SK-N-SH (cell line): ENCODE results near the gene AUH. TPM values are rescaled to one million over a fixed set of nuclear protein-coding genes. Genes with fewer than 3 reads are reported as not detected.

Source experiments
- CTCF ChIA-PET: fragments of 300-600, 350-600 bp; formaldehyde crosslinking; extraction: SDS; loops from one replicate; lab custom pipeline; 2021; lab: Yijun Ruan, JAX
- POLR2A ChIA-PET: fragments of 350-600 bp; sonication (Branson Sonifier 250); formaldehyde crosslinking; extraction: SDS; loops from one replicate; lab custom pipeline; 2020; ENCODE audit warnings: antibody characterized with exemption, inconsistent platforms; lab: Yijun Ruan, JAX
- DNase-seq: peaks from one replicate; pipeline ENCODE4 v3.0.0; 2012
- H2AFZ ChIP-seq: fragments of 200-600 bp; sonication (generic); 2 replicates; pipeline ENCODE4 v1.8.1; 2016; ENCODE audit warnings: antibody characterized with exemption, mild to moderate bottlenecking, low read depth
- H3F3A ChIP-seq: fragments of 200-600 bp; sonication (generic); replicated peaks from 2 replicates; pipeline ENCODE3; 2016; ENCODE audit warnings: antibody characterized with exemption, mild to moderate bottlenecking; ENCODE audit not compliant: insufficient read depth
- H3K27ac ChIP-seq, 2 experiments: fragments of 200-500 bp in 1 of 2; fragments of 200-600 bp in 1 of 2; sonication (Bioruptor generic) in 1 of 2; sonication (generic), shearing (Covaris generic) in 1 of 2; 2 replicates each; pipeline versions ENCODE4 v1.5.1 to v1.6.1; 2014 to 2016; ENCODE audit warnings: low read depth in 2 of 2, inconsistent platforms in 1 of 2, low read length in 1 of 2, mild to moderate bottlenecking in 1 of 2, mixed read lengths in 1 of 2
- H3K27me3 ChIP-seq: fragments of 200-600 bp; sonication (generic), shearing (Covaris generic); 2 replicates; pipeline ENCODE4 v1.6.1; 2016; ENCODE audit warnings: mixed run types; ENCODE audit not compliant: insufficient read depth
- H3K36me3 ChIP-seq, 2 experiments: fragments of 200-500 bp in 1 of 2; fragments of 200-600 bp in 1 of 2; sonication (Bioruptor generic) in 1 of 2; sonication (generic) in 1 of 2; replicated peaks in 1 of 2; 2 replicates each; pipeline versions ENCODE3 to v1.5.1; 2014 to 2016; ENCODE audit warnings: low read length in 1 of 2, mild to moderate bottlenecking in 1 of 2; ENCODE audit not compliant: insufficient read depth in 2 of 2, control insufficient read depth in 1 of 2
- H3K4me1 ChIP-seq, 2 experiments: fragments of 200-500 bp in 1 of 2; fragments of 200-600 bp in 1 of 2; sonication (Bioruptor generic) in 1 of 2; sonication (generic), shearing (Covaris generic) in 1 of 2; 2 replicates each; pipeline versions ENCODE4 v1.5.1 to v1.6.1; 2014 to 2016; ENCODE audit warnings: low read depth in 1 of 2, low read length in 1 of 2, mixed run types in 1 of 2; ENCODE audit not compliant: insufficient read depth in 2 of 2, control insufficient read depth in 1 of 2
- H3K4me2 ChIP-seq: fragments of 200-600 bp; sonication (generic), shearing (Covaris generic); 2 replicates; pipeline ENCODE4 v1.6.1; 2017; ENCODE audit warnings: mixed run types
- H3K4me3 ChIP-seq, 2 experiments: fragments of 200-500 bp in 1 of 2; fragments of 200-600 bp in 1 of 2; sonication (Bioruptor generic) in 1 of 2; sonication (generic), shearing (Covaris generic) in 1 of 2; 2 replicates each; pipeline versions ENCODE4 v1.5.1 to v1.8.1; 2014 to 2016; ENCODE audit warnings: low read depth in 2 of 2, inconsistent platforms in 1 of 2, low read length in 1 of 2, mild to moderate bottlenecking in 1 of 2, mixed read lengths in 1 of 2, moderate library complexity in 1 of 2
- H3K79me2 ChIP-seq: fragments of 200-600 bp; sonication (generic); 2 replicates; pipeline ENCODE4 v1.8.1; 2017; ENCODE audit warnings: mild to moderate bottlenecking; ENCODE audit not compliant: insufficient read depth
- H3K9ac ChIP-seq: fragments of 200-600 bp; sonication (generic); 2 replicates; pipeline ENCODE4 v1.6.1; 2017; ENCODE audit warnings: mixed run types
- H3K9me2 ChIP-seq: fragments of 200-600 bp; sonication (generic); 2 replicates; pipeline ENCODE4 v1.6.1; 2017; ENCODE audit warnings: mixed run types
- H3K9me3 ChIP-seq: fragments of 200-600 bp; sonication (generic); 2 replicates; pipeline ENCODE4 v1.6.1; 2017; ENCODE audit warnings: mixed run types, mild to moderate bottlenecking, moderate library complexity
- H4K20me1 ChIP-seq: fragments of 200-600 bp; sonication (generic); 2 replicates; pipeline ENCODE4 v1.6.1; 2017; ENCODE audit warnings: mild to moderate bottlenecking, mixed run types; ENCODE audit not compliant: insufficient read depth
- CHD2 ChIP-seq: fragments of 150-350 bp; IDR thresholded peaks from 2 replicates; pipeline ENCODE4 v1.6.1; 2018; ENCODE audit warnings: low read length; ENCODE audit not compliant: partially characterized antibody
- ELF1 ChIP-seq: IDR thresholded peaks from 2 replicates; pipeline ENCODE4 v1.4.0; 2012
- EZH2phosphoT487 ChIP-seq: fragments of 200-600 bp; sonication (generic); IDR thresholded peaks from 2 replicates; pipeline ENCODE4 v1.6.1; 2017; ENCODE audit warnings: low read depth, mixed run types, mild to moderate bottlenecking, antibody characterized with exemption, moderate library complexity, borderline replicate concordance
- FOSL2 ChIP-seq: IDR thresholded peaks from 2 replicates; pipeline ENCODE4 v1.4.0; 2012; ENCODE audit warnings: low read depth, mild to moderate bottlenecking, moderate library complexity, borderline replicate concordance
- FOXJ3 ChIP-seq: sonication (generic); formaldehyde crosslinking; IDR thresholded peaks from 2 replicates; pipeline ENCODE4 v1.5.1; 2020; ENCODE audit warnings: mild to moderate bottlenecking, missing genetic modification reagents
- FOXM1 ChIP-seq: IDR thresholded peaks from 2 replicates; pipeline ENCODE4 v1.4.0; 2012; ENCODE audit warnings: low read depth, mild to moderate bottlenecking
- MXI1 ChIP-seq: IDR thresholded peaks from 2 replicates; pipeline ENCODE4 v1.6.1; 2012; ENCODE audit warnings: mild to moderate bottlenecking, low read depth, low read length, improper control_type of control experiment
- NFIC ChIP-seq: IDR thresholded peaks from 2 replicates; pipeline ENCODE4 v1.4.0; 2012; ENCODE audit warnings: borderline replicate concordance
- NRF1 ChIP-seq: IDR thresholded peaks from 2 replicates; pipeline ENCODE4 v1.6.1; 2012; ENCODE audit warnings: low read depth, mild to moderate bottlenecking, low read length
- RFX5 ChIP-seq: IDR thresholded peaks from 2 replicates; pipeline ENCODE4 v1.6.1; 2012; ENCODE audit warnings: mild to moderate bottlenecking, improper control_type of control experiment, low read length
- SIN3A ChIP-seq: IDR thresholded peaks from 2 replicates; pipeline ENCODE4 v1.6.1; 2012; ENCODE audit warnings: low read depth, mild to moderate bottlenecking, low read length, moderate library complexity, borderline replicate concordance
- SMC3 ChIP-seq: IDR thresholded peaks from 2 replicates; pipeline ENCODE4 v1.6.1; 2012; ENCODE audit warnings: low read depth, low read length, improper control_type of control experiment
- TAF1 ChIP-seq: IDR thresholded peaks from 2 replicates; pipeline ENCODE4 v1.6.1; 2012; ENCODE audit warnings: low read depth, mild to moderate bottlenecking, low read length, moderate library complexity, borderline replicate concordance
- TCF12 ChIP-seq: IDR thresholded peaks from 2 replicates; pipeline ENCODE4 v1.4.0; 2012
- TEAD4 ChIP-seq: IDR thresholded peaks from 2 replicates; pipeline ENCODE4 v1.4.0; 2012; ENCODE audit warnings: mild to moderate bottlenecking, borderline replicate concordance; ENCODE audit not compliant: insufficient read depth
- YY1 ChIP-seq: IDR thresholded peaks from 2 replicates; pipeline ENCODE4 v1.4.0; 2012; ENCODE audit warnings: low read depth, mild to moderate bottlenecking
- WGBS: methylation state at CpG from one replicate; pipeline ENCODE4 v1.1.6; 2017; ENCODE audit warnings: low lambda C conversion rate; 5-methylcytosine and 5-hydroxymethylcytosine counted together
- polyA plus RNA-seq, 3 experiments: library from polyadenylated mRNA; depleted of rRNA; stranded (reverse); fragments of >200 nt; gene quantifications; 2 replicates each; pipeline ENCODE4 v1.2.3, GENCODE V29; 2012
- TF ChIP-seq, protein P1 (sequence below): IDR thresholded peaks from 2 replicates; pipeline ENCODE4 v1.4.0; 2012; ENCODE audit warnings: low read depth
- TF ChIP-seq, protein P2 (sequence below): IDR thresholded peaks from 2 replicates; pipeline ENCODE4; 2012
- TF ChIP-seq, protein P3 (sequence below): fragments of 200-600 bp; sonication (generic); IDR thresholded peaks from 2 replicates; pipeline ENCODE4 v1.6.1; 2017; ENCODE audit warnings: antibody characterized with exemption, mild to moderate bottlenecking, moderate library complexity
- TF ChIP-seq, protein P4 (sequence below): IDR thresholded peaks from 2 replicates; pipeline ENCODE4 v1.4.0; 2012; ENCODE audit warnings: low read depth, borderline replicate concordance

Gene AUH
- polyA plus RNA-seq, 1 of the 3 experiments (the other 2 are of a cell fraction): 7.6 TPM

DNA sequence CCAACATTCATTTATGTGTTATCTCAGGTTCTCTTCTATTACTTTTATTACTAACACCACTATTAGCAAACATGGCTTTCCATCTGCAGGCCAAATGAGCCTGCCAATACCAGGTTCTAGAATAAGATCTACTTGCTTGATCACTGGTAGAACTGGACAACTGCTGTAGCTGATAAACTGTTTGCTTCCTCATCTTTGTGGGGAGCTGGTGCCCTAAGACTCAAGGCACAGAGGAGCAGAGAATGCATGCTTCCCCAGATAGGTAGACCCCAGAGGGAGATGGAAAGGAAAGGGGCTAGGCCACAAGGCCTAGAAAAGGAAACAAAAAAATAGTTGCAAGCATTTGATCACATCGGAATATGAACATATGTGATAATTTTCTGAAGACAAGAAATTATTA is 30.7 kb upstream of the AUH start:
- WGBS: 92% methylated on average over 1 of the region's 1 CpG
- H3K27ac ChIP-seq: no peak overlapping the region
- no peak for DNase-seq
- no peaks in the 10 kb centered on the region for H3K36me3 ChIP-seq
- H3K9me3 ChIP-seq: no peaks in the 10 kb centered on the region
- no peak overlapping the region for H2AFZ ChIP-seq
- POLR2A ChIA-PET: no interaction called here
- peaks cover 0 to 13% of the 10 kb centered on the region in 2 experiments; a peak in 2 of 4 replicates for H3K4me1 ChIP-seq
- no peaks in the 10 kb centered on the region for H4K20me1 ChIP-seq
- no peaks in the 10 kb centered on the region for H3K79me2 ChIP-seq
- H3K4me2 ChIP-seq: no peak overlapping the region
- H3K9ac ChIP-seq: no peak overlapping the region
- TF ChIP-seq SIN3A (no peak), FOXM1 (no peak), SMC3 (no peak), FOSL2 (no peak), YY1 (no peak), NFIC (no peak), TCF12 (no peak), CHD2 (no peak), ELF1 (no peak), TAF1 (no peak)
- TF ChIP-seq, protein P1, sequence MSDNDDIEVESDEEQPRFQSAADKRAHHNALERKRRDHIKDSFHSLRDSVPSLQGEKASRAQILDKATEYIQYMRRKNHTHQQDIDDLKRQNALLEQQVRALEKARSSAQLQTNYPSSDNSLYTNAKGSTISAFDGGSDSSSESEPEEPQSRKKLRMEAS: no peak
- TF ChIP-seq, protein P2, sequence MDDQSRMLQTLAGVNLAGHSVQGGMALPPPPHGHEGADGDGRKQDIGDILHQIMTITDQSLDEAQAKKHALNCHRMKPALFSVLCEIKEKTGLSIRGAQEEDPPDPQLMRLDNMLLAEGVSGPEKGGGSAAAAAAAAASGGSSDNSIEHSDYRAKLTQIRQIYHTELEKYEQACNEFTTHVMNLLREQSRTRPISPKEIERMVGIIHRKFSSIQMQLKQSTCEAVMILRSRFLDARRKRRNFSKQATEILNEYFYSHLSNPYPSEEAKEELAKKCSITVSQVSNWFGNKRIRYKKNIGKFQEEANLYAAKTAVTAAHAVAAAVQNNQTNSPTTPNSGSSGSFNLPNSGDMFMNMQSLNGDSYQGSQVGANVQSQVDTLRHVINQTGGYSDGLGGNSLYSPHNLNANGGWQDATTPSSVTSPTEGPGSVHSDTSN: no peak
- no peaks in the 10 kb centered on the region for H3K9me2 ChIP-seq
- no peaks in the 10 kb centered on the region for H3K27me3 ChIP-seq
- H3K4me3 ChIP-seq: no peak overlapping the region
- peaks cover 16% of the 10 kb centered on the region for H3F3A ChIP-seq
- CTCF ChIA-PET: interaction anchor here (0.9 kb wide), 1 partner anchor 27 kb away, joined by 3 read pairs; no protein-coding TSS in a partner anchor

DNA sequence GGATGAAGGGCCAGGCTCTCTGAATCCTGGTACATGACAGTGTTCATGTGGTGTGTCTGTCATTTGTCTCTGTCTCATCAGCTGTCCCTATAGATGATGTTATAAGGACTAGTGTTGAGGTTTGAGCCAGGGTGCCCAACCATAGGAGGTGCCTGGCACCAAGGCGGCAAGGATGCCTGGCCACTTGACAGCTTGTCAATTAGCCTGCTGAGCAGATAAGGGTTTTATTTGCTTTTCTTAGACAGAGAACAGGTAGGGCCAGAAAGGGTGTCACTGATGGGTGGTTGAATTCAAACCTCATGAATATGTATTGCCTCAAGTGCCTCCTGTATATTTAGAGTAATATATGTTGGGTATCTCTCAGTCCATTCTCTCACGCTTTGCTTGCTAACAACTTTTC is 30.1 kb upstream of the AUH start:
- Histone ChIP-seq H3K36me3 (no peaks in the 10 kb centered on the region), H3K4me3 (no peak overlapping the region), H3K79me2 (no peaks in the 10 kb centered on the region), H3K9ac (no peak overlapping the region), H2AFZ (no peak overlapping the region), H3K4me2 (no peak overlapping the region), H3F3A (peaks cover 11% of the 10 kb centered on the region), H3K27me3 (no peaks in the 10 kb centered on the region), H3K4me1 (peaks cover 0 to 13% of the 10 kb centered on the region in 2 experiments; a peak in 2 of 4 replicates), H4K20me1 (no peaks in the 10 kb centered on the region), H3K9me3 (no peaks in the 10 kb centered on the region), H3K27ac (no peak overlapping the region), H3K9me2 (no peaks in the 10 kb centered on the region)
- ChIA-PET POLR2A (no interaction called here), CTCF (no interaction called here)
- WGBS: 91% methylated on average over 2 of the region's 2 CpGs
- TF ChIP-seq ELF1 (no peak), FOXM1 (no peak), CHD2 (no peak), EZH2phosphoT487 (no peak), SMC3 (no peak), MXI1 (no peak), TCF12 (no peak), TEAD4 (no peak), NRF1 (no peak), RFX5 (no peak), FOXJ3 (CRISPR knock-in tag) (no peak)
- TF ChIP-seq, protein P3, sequence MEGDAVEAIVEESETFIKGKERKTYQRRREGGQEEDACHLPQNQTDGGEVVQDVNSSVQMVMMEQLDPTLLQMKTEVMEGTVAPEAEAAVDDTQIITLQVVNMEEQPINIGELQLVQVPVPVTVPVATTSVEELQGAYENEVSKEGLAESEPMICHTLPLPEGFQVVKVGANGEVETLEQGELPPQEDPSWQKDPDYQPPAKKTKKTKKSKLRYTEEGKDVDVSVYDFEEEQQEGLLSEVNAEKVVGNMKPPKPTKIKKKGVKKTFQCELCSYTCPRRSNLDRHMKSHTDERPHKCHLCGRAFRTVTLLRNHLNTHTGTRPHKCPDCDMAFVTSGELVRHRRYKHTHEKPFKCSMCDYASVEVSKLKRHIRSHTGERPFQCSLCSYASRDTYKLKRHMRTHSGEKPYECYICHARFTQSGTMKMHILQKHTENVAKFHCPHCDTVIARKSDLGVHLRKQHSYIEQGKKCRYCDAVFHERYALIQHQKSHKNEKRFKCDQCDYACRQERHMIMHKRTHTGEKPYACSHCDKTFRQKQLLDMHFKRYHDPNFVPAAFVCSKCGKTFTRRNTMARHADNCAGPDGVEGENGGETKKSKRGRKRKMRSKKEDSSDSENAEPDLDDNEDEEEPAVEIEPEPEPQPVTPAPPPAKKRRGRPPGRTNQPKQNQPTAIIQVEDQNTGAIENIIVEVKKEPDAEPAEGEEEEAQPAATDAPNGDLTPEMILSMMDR: no peak
- TF ChIP-seq, protein P4, sequence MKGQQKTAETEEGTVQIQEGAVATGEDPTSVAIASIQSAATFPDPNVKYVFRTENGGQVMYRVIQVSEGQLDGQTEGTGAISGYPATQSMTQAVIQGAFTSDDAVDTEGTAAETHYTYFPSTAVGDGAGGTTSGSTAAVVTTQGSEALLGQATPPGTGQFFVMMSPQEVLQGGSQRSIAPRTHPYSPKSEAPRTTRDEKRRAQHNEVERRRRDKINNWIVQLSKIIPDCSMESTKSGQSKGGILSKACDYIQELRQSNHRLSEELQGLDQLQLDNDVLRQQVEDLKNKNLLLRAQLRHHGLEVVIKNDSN: no peak
- TF ChIP-seq, protein P1: no peak
- no peak for DNase-seq
